ENCODE measurements around the gene TUBB6.

Gene TUBB6

GRCh38 chr18:12291690-12292089 is 16.4 kb upstream of the TUBB6 start:
- no peak for DNase-seq

DNA sequence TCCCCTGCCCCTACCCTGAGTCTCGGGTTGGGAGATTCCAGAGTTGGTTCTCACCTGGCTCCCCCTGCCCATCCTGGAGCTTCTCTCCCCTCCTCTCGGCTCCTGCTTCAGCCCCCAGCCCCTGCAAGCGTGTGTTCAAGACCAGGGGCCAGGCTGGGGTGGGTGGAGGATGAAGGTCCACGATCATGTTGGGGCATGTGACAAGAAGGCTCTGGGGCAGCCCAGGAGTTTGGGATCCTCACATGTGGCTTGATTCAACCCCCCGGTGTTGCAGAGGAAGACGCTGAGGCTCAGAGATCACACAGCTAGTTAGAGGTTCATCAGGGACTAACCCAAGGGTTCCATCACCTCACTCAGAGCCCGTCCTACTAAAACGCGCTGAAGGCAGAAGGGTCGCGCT is 14.2 kb upstream of the TUBB6 start:
- no peak for DNase-seq

DNA sequence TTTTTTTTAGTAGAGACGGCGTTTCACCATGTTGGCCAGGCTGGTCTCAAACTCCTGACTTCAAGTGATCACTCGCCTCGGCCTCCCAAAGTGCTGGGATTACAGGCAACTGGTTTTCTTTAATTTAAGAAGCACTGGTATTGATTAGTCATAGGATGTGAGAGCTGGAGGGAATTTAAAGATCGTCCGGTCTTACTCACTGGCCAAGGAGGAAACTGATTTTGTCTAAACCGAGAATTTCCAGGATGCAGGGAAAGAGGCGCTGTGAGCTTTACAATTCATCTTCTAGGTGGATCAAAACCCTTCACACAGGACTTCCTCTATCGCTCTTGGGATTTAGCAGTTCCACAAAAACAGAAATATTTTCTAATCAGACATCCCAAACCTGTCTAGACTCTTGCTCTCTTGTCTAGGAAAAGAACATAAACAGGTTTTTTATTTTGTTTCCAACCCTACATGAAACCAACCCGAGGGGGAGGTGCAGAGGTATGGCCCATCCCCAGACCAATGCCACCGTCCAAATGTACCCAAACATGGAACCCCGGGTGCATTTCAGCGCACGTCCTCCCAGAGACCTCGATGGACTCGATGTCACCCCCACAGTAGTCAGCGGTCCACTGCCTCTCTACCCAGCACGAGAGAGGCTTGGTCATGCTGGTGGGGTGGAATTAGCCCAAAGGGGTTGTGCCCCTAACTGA is 12.5 kb upstream of the TUBB6 start:
- DNase-seq, result no peak

DNA sequence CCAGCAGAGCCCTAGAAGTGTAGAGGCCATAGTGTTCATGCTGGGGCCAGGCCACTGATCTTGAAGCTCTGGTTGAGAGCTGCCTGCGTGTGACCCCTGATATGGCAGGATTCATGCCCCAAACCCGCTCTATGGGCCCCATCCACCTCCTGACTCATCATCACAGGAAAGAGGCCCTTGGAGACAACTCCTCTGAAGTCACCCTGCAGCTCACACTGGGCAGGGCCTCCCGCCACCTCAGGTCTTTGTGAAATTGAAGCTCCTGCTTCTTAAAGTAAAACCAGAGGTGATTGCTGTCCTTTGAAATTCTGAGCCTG is 12.0 kb upstream of the TUBB6 start:
- DNase-seq, result no peak

- no peak for DNase-seq
These were observed 11.6 kb upstream of the TUBB6 start for GRCh38 chr18:12296457-12296856.

- no peak for DNase-seq
These were observed 8.2 kb upstream of the TUBB6 start for GRCh38 chr18:12299862-12300261.

DNA sequence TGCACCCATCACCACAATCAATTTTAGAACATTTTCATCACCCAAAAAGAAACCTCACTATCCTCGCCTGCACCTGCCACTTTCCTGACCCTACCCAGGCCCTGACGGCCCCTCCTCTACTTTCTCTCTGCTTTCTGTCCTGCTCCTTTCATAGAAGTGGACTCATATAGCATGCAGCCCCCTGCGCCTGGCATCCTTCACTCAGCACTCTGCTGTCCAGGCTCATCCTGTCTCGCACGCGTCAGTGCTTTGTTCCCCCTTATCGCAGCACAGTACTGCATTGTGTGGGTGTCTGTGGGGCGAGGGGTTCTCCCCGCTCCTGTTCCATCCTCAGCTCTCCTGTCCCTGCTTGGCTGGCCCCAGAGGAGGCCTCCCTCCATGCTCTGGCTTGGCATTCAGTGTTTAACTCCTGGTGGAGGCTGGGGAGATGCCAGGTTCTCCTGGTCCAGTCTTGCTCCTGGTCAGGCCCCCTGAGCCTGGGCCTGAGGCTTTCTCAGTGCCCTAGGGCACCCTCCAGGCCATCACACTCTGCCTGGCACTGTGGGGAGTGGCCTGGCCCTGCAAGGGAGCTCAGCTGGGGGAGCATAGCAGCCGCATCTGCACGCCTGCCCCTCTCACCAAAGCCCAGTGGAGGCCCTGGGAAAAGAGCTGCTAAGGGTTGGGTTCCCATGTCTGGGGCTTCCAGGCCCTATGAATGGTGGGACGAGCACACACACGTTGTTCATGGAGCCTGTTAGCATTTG is 6.6 kb upstream of the TUBB6 start:
- no peak for DNase-seq

DNA sequence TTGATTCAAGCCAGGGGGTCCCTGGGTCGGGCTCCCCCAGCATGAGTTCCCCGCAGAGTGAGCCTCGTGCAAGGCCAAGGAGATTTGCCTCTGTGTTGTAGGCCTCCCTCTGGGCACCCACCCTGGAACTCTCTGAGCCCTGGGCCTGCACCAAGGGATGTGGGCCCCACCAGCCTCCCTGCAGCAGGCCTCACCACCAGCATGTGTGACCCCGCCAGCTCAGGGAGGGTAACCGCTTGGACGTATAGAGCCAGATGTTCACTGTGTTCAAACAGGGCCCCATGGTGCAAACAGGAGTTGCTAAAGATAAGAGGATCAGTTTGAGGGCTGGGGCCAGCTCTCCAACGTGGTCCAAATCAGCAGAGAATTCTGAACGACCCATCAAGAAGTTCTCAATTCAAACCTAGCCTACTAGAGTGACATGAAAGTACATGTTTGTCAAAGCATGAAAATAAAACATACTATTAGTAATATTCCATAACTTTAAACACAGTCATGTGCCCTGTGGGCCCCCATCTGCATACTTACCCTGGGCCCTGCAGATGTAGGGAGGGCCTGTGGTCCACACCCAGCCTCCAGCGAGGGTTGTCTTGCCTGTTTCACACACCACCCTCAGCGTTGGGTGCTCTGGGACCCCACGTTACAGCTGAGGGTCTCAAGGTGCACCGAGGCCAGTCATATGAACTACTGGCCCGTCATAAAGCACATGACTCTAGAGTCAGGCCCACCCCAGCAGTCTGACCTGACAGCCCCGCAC is 5.5 kb upstream of the TUBB6 start:
- DNase-seq, result no peak

- no peak for DNase-seq
These were observed 3.5 kb upstream of the TUBB6 start for GRCh38 chr18:12304351-12305210.

DNA sequence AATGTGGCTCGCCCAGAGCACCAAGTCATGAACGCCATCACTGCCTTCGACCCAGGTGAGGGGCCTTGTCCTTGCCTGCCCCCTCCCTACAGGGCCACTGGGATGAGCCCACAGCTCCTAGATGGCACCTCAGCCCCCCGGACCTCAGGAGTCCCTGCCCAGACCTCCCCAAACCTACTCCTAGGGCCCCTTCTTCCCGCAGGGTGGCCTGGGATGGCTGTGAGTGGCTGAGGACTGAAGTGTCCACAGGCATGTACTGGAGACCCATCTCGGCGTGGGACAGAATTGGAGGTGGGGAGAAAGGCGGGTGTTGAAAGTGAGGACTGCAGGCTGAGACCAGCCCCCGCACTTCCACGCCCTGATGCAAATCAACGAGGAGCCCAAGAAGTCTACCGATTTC is 2.8 kb upstream of the TUBB6 start:
- no peak for DNase-seq

GRCh38 chr18:12305930-12306629 is 2.0 kb upstream of the TUBB6 start:
- no peak for DNase-seq

DNA sequence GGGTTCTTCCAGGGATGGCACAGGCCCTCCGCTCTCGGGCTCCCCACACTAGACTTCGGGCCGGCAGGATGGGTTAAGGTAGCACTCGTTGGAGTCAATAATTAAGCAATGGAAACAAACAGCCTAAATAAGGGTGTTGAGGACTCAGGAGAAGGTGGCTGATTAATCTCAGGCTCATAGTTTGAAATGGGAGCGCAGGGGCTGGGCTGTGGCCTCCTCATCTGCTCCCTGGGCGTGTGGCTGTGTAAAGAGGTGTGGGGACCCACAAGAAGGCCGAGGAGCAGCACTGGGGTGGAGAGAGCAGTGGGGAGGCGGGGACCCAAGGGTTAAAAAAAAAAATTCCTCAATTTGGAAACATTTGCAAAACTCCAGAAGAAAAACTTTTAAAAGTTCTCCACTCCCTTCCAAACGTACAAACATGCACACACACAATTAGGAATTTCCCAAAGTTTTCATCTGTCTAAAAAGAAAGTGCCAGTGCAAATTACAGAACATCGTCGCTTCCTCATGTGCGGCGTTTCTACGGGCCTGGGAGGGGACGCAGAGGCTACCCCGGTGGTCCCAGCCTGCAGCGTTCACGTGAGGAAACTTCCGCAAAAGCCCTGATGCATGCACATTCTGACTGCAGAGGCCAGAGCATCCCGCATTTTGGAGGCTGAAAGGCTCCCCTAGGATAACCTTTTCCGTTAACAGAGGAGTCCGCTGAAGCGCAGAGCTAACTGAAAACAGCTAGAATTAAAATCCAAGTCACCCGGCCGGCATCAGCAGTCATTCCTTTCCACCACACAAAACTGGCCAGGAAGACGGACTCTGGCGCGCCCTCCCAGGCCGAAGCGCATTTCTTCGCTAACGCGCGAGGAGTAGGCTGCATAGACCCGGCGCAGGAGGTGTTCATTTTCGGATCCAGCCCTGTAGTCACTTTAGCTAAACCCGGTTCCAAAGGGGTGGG is 1.0 kb upstream of the TUBB6 start:
- no peak for DNase-seq

DNA sequence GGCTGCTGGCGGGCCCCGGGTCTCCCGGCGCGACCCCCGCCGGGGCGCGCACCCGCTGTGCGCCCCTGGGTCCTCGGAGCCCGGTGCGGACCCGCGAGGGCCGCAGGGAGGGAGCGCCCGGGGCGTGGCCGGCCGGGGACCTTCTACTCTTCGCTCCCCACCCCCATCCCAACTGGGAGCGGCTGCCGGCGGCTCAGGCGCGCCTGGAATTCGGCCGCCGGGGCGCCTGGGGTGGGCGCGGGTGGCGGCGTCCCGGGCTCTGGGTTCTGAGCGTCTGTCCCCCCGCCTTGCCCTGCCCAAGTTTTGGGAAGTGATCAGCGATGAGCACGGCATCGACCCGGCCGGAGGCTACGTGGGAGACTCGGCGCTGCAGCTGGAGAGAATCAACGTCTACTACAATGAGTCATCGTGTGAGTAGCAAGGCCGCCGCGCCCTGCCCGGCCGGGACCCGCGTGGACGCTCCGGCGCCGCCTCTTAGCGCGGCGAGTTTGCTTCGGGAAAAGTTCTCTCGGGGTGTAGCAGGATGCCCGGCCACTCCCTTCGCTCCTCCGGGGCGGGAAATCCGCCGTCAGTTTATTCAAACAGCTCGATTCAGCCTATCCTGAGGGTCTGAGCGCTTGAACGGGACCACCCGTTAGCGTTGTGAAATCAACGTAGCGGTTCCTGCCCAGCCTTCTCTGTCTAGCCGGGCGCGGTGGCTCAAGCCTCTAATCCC is 502 bp downstream of the TUBB6 start:
- DNase-seq, result peak; percentile 29

GRCh38 chr18:12309683-12310198 is 1.7 kb downstream of the TUBB6 start:
- no peak for DNase-seq

- DNase-seq, result no peak
These were observed 2.7 kb downstream of the TUBB6 start for GRCh38 chr18:12310762-12311161.

- no peak for DNase-seq
These were observed 4.9 kb downstream of the TUBB6 start for GRCh38 chr18:12312976-12313375.

DNA sequence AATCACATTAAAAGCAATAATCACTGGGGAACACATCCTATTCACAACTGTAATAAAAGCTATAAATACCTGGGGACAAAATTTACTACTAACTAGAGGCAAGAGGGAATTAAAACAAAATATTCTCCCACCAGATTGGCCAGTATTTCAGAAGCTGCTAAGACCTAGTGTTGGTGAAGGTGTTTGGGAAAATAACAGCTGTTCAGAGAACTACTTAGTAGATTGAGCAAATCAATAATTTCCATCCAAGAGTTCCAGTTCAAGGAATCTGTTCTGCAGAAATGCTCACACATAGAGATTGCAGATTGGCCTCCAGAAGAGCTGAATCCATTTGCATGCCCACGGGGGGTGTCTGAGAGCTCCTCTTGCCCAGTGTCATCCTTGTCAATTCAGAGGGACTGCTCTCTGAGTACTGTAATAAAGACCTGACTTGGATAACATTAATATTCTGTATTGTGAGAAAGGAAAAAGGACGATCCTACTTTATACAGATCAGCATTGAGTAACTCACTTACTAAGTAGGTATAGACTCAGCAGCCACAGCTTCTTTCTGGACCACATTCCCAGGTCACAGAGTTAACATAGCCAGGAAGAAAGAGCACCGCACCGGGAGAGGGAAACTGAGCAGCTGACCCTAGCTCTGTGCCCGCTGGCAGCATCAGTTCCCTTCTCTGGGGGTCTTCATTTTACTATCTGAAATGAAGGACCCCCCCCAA is 5.6 kb downstream of the TUBB6 start:
- DNase-seq, result no peak

GRCh38 chr18:12314591-12315305 is 6.7 kb downstream of the TUBB6 start:
- no peak for DNase-seq

- DNase-seq, result no peak
These were observed 7.4 kb downstream of the TUBB6 start for GRCh38 chr18:12315490-12315889.
